ENCODE data around the gene SFMBT2.

- TF ChIP-seq CTCF (IDR thresholded peaks at IDR 0.05) (no peak), POLR2AphosphoS5 (IDR thresholded peaks at IDR 0.05) (no peak)
These were observed 7.2 kb downstream of the SFMBT2 start for GRCh38 chr10:7403620-7404019.

Data from prostate gland (tissue), 2 donors.